GM18909 (cell line): ENCODE results near the gene TANC2.

Experiments used
- ATAC-seq: cut with Tn5 transposase; IDR thresholded peaks from one replicate; pipeline ENCODE4 v1.9.1; 2021; ENCODE audit warnings: mild to moderate bottlenecking; ENCODE audit not compliant: unreplicated experiment, poor library complexity

Gene TANC2

GRCh38 chr17:62998166-62998565 lies 32.1 kb downstream of the TANC2 start:
- no peak for ATAC-seq

GRCh38 chr17:62998665-62999393 lies 32.8 kb downstream of the TANC2 start:
- ATAC-seq: no peak

- no peak for ATAC-seq
Observed at GRCh38 chr17:62999736-63000135, 33.7 kb downstream of the TANC2 start.

- no peak for ATAC-seq
Observed at GRCh38 chr17:63001689-63002394, 35.8 kb downstream of the TANC2 start.

- ATAC-seq: no peak
Observed at GRCh38 chr17:63002625-63003024, 36.6 kb downstream of the TANC2 start.

- no peak for ATAC-seq
Observed at GRCh38 chr17:63015824-63016223, 49.8 kb downstream of the TANC2 start.
